Sigmoid colon (tissue), 3 donors: ENCODE results near the gene FARP2.

Experiments used
- POLR2A ChIP-seq, 2 donors: fragments of 450-650 bp; IDR thresholded peaks; one replicate each; pipeline ENCODE4 v1.6.1; 2016; ENCODE audit warnings: antibody characterized with exemption in 2 of 2, mild to moderate bottlenecking in 2 of 2, moderate library complexity in 2 of 2
- TF ChIP-seq, protein P1 (sequence below), 4 experiments: fragments of 450-650 bp in 3 of 4; fragments of 200-600 bp in 1 of 4; IDR thresholded peaks; one replicate each; pipeline ENCODE4 v1.5.1; 2016 to 2019; ENCODE audit warnings: antibody characterized with exemption in 4 of 4, mild to moderate bottlenecking in 3 of 4, moderate library complexity in 2 of 4

DNA sequence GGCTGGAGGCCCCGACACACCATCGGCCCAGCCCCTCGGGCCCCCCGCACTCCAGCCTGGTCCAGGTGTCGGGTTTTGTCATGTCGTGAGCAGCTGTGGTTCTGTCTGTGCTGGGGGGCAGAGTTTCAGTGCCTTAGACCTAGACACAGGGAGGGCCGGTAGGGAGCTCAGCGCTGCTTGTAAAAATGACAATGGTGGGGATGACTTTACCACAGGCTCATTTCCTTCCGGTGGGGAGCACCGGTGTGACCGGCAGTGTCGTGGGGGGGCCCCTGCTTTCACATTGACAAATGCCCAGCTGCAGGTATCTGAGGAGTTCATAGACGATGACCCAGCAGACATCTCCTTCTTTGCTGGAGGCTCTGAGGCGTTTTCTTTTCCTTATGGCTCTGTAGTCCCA is 85.4 kb downstream of the FARP2 start:
- TF ChIP-seq POLR2A (IDR thresholded peaks at IDR 0.05), result no peak
- TF ChIP-seq, protein P1, sequence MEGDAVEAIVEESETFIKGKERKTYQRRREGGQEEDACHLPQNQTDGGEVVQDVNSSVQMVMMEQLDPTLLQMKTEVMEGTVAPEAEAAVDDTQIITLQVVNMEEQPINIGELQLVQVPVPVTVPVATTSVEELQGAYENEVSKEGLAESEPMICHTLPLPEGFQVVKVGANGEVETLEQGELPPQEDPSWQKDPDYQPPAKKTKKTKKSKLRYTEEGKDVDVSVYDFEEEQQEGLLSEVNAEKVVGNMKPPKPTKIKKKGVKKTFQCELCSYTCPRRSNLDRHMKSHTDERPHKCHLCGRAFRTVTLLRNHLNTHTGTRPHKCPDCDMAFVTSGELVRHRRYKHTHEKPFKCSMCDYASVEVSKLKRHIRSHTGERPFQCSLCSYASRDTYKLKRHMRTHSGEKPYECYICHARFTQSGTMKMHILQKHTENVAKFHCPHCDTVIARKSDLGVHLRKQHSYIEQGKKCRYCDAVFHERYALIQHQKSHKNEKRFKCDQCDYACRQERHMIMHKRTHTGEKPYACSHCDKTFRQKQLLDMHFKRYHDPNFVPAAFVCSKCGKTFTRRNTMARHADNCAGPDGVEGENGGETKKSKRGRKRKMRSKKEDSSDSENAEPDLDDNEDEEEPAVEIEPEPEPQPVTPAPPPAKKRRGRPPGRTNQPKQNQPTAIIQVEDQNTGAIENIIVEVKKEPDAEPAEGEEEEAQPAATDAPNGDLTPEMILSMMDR (IDR thresholded peaks at IDR 0.05), result no peak
